K562 (cell line): ENCODE data around the gene NAT9. TPM values are rescaled to one million over a fixed set of nuclear protein-coding genes. Genes with fewer than 3 reads are reported as not detected.

Experiments
- ATAC-seq: fragments of 200-7000 bp; cut with Tn5 transposase; 3 replicates; pipeline ENCODE4 v1.9.1; 2020; ENCODE audit warnings: moderate library complexity
- BruUV-seq: library from RNA; stranded (reverse); fragments of 400-500 nt; replicated peaks from 2 replicates; lab custom pipeline; 2021; lab: Mats Ljungman, UMichigan
- CTCF ChIA-PET: fragments of 300-600 bp; formaldehyde crosslinking; extraction: SDS; loops from one replicate; lab custom pipeline; 2021; ENCODE audit warnings: low intra/inter-chr PET ratio; lab: Yijun Ruan, JAX
- POLR2A ChIA-PET: fragments of 300-600, 350-650 bp; sonication (Branson Sonifier 250); formaldehyde crosslinking; extraction: SDS; loops from one replicate; lab custom pipeline; 2021; ENCODE audit warnings: antibody characterized with exemption, inconsistent platforms; lab: Yijun Ruan, JAX
- DNase-seq, 4 experiments: peaks; one replicate each; pipeline versions ENCODE4 v3.0.0 to v3.0.0-alpha.2; 2011 to 2018; ENCODE audit warnings: low spot score in 3 of 4, mixed read lengths in 3 of 4; ENCODE audit errors: extremely low read depth in 1 of 4
- FAIRE-seq: peaks from 2 replicates; lab custom pipeline; 2011; peaks lifted over from hg19 to GRCh38; lab: Jason Lieb, UNC
- H2AFZ ChIP-seq: 2 replicates; pipeline ENCODE4 v1.6.0; 2011; ENCODE audit warnings: low read depth, low read length, control low read depth, inconsistent platforms
- H3K27ac ChIP-seq: fragments of 200-600 bp; 3 replicates; pipeline ENCODE4 v1.8.0; 2011; ENCODE audit warnings: low read depth, mild to moderate bottlenecking, control low read depth, inconsistent platforms, low read length, moderate library complexity, mixed read lengths; ENCODE audit errors: extremely low read depth
- H3K27me3 ChIP-seq, 2 experiments: fragments of 300-600 bp in 1 of 2; 2 replicates in 1 of 2; 3 replicates in 1 of 2; pipeline versions ENCODE4 v1.6.0 to v1.8.0; 2011; ENCODE audit warnings: inconsistent platforms in 2 of 2, low read length in 2 of 2, mild to moderate bottlenecking in 1 of 2, mixed read lengths in 1 of 2, moderate library complexity in 1 of 2; ENCODE audit not compliant: control insufficient read depth in 2 of 2, insufficient read depth in 2 of 2
- H3K36me3 ChIP-seq: fragments of 300-600 bp; 3 replicates; pipeline ENCODE4 v1.8.0; 2011; ENCODE audit warnings: mild to moderate bottlenecking, low read length, inconsistent platforms; ENCODE audit not compliant: control insufficient read depth, insufficient read depth
- H3K4me1 ChIP-seq, 2 experiments: fragments of 200-600 bp in 1 of 2; replicated peaks in 1 of 2; 2 replicates in 1 of 2; 3 replicates in 1 of 2; pipeline versions ENCODE4 v1.5.1 to v1.8.0; 2011; ENCODE audit warnings: inconsistent platforms in 2 of 2, low read length in 2 of 2, mild to moderate bottlenecking in 1 of 2, mixed read lengths in 1 of 2, moderate library complexity in 1 of 2; ENCODE audit not compliant: control insufficient read depth in 2 of 2, insufficient read depth in 2 of 2
- H3K4me2 ChIP-seq: 2 replicates; pipeline ENCODE4 v1.6.1; 2011; ENCODE audit warnings: low read length, control low read depth, inconsistent platforms, mixed read lengths; ENCODE audit not compliant: insufficient read depth
- H3K4me3 ChIP-seq: fragments of 200-600 bp; sonication (generic), shearing (Covaris generic); 2 replicates; pipeline ENCODE4 v1.5.1; 2016; ENCODE audit warnings: control low read depth, inconsistent platforms
- H3K79me2 ChIP-seq: fragments of 200-600 bp; 3 replicates; pipeline ENCODE4 v1.8.0; 2011; ENCODE audit warnings: low read length, inconsistent platforms; ENCODE audit not compliant: control insufficient read depth, insufficient read depth
- H3K9ac ChIP-seq, 2 experiments: 2 replicates each; pipeline versions ENCODE4 v1.6.0 to v1.6.1; 2011; ENCODE audit warnings: low read depth in 2 of 2, low read length in 2 of 2, control low read depth in 1 of 2, inconsistent platforms in 1 of 2, mild to moderate bottlenecking in 1 of 2, mixed read lengths in 1 of 2; ENCODE audit not compliant: insufficient read depth in 1 of 2
- H3K9me1 ChIP-seq: one replicate; pipeline ENCODE4 v1.6.0; 2011; ENCODE audit warnings: inconsistent platforms, mild to moderate bottlenecking, low read length, moderate library complexity; ENCODE audit not compliant: control insufficient read depth, insufficient read depth
- H3K9me3 ChIP-seq: replicated peaks from 2 replicates; pipeline ENCODE4 v1.5.1; 2011; ENCODE audit warnings: low read depth, low read length, inconsistent platforms; ENCODE audit not compliant: control insufficient read depth, insufficient read depth
- H4K20me1 ChIP-seq: replicated peaks from 2 replicates; pipeline ENCODE4 v1.6.1; 2011; ENCODE audit warnings: low read length, inconsistent platforms, mixed read lengths; ENCODE audit not compliant: control insufficient read depth, insufficient read depth
- E2F6 ChIP-seq, 2 experiments: IDR thresholded peaks; 2 replicates each; pipeline ENCODE4 v1.6.1; 2011; ENCODE audit warnings: borderline replicate concordance in 1 of 2, control low read depth in 1 of 2, low read depth in 1 of 2, low read length in 1 of 2, mild to moderate bottlenecking in 1 of 2, mixed read lengths in 1 of 2, moderate library complexity in 1 of 2; ENCODE audit not compliant: insufficient read depth in 1 of 2, insufficient read length in 1 of 2, poor library complexity in 1 of 2, severe bottlenecking in 1 of 2; ENCODE audit errors: extremely low read depth in 1 of 2
- HINFP ChIP-seq: fragments of 450-650 bp; conservative IDR thresholded peaks from 2 replicates; pipeline ENCODE4 v1.6.1; 2016; ENCODE audit warnings: missing genetic modification characterization, low read depth, mild to moderate bottlenecking, control low read depth, missing compliant biosample characterization
- HNRNPH1 ChIP-seq: fragments of 200-400 bp; formaldehyde crosslinking; optimal IDR thresholded peaks from 2 replicates; pipeline ENCODE3; 2017; ENCODE audit warnings: low read depth, mild to moderate bottlenecking, low read length, moderate library complexity
- IRF1 ChIP-seq: sonication (generic); formaldehyde crosslinking; IDR thresholded peaks from 2 replicates; pipeline ENCODE4 v1.8.0; 2022; ENCODE audit warnings: missing genetic modification reagents, mild to moderate bottlenecking, borderline replicate concordance
- MEF2D ChIP-seq: conservative IDR thresholded peaks from 2 replicates; pipeline ENCODE4 v1.6.1; 2016; ENCODE audit warnings: low read depth, missing genetic modification characterization, missing compliant biosample characterization
- MXD1 ChIP-seq: fragments of 250-450 bp; sonication (Bioruptor Pico); IDR thresholded peaks from 2 replicates; pipeline ENCODE4 v1.8.0; 2021; ENCODE audit warnings: borderline replicate concordance, mild to moderate bottlenecking, moderate library complexity; ENCODE audit not compliant: poor library complexity, severe bottlenecking
- NUFIP1 ChIP-seq: fragments of 450-650 bp; IDR thresholded peaks from 2 replicates; pipeline ENCODE4 v1.6.1; 2018; ENCODE audit not compliant: partially characterized antibody
- PCBP2 ChIP-seq: fragments of 200-400 bp; formaldehyde crosslinking; IDR thresholded peaks from 2 replicates; pipeline ENCODE4 v1.6.1; 2018; ENCODE audit warnings: low read length, low read depth, mild to moderate bottlenecking, moderate library complexity; ENCODE audit not compliant: poor library complexity, severe bottlenecking
- ZNF79 ChIP-seq: fragments of 250-450 bp; sonication (Bioruptor Pico); IDR thresholded peaks from 2 replicates; pipeline ENCODE4 v1.4.0; 2020; ENCODE audit warnings: low read depth, mild to moderate bottlenecking, moderate library complexity
- WGBS: fragments of 100-300 bp; shearing (Covaris generic); methylation state at CpG from one replicate; pipeline ENCODE4 v1.1.6; 2016; ENCODE audit warnings: low coverage, mixed read lengths; ENCODE audit not compliant: insufficient coverage; ENCODE audit errors: missing lambda C conversion rate; 5-methylcytosine and 5-hydroxymethylcytosine counted together
- in situ Hi-C: fragments of 300-500 bp; cut with MboI; formaldehyde crosslinking; loops from 4 replicates; pipeline ENCODE4 v1.15.0; 2018; ENCODE audit warnings: inconsistent platforms, mixed read lengths
- intact Hi-C: fragments of 100-400 bp; cut with micrococcal nuclease; formaldehyde crosslinking; loops from 2 replicates; pipeline ENCODE4 v1.14.2; 2022
- polyA plus RNA-seq, 8 experiments: library from polyadenylated mRNA; depleted of rRNA in 4 of 8; stranded (reverse) in 5 of 8; unstranded in 3 of 8; fragments of >200 nt; fragmentation: Nextera tagmentation in 2 of 8; fragmentation: Illumina TruSeq in 1 of 8; extraction: Ambion mirVana in 2 of 8; extraction: Trizol in 1 of 8; gene quantifications; 2 replicates each; pipeline versions ENCODE4 v1.2.1 to v1.2.3, GENCODE V29; 2011 to 2014; ENCODE audit warnings: inconsistent platforms in 1 of 8, missing spikeins in 1 of 8
- total RNA-seq, 7 experiments: library from RNA; depleted of rRNA in 6 of 7; stranded (reverse); fragments of >200 nt in 6 of 7; fragmentation: Illumina TruSeq in 2 of 7; extraction: Trizol in 2 of 7; gene quantifications; 2 replicates each; pipeline versions ENCODE4 v1.2.1 to v1.2.3, GENCODE V29; 2011 to 2021; ENCODE audit warnings: low replicate concordance in 1 of 7

The NAT9 gene
- total and polyA plus RNA-seq, 9 of the 15 experiments (the other 6 are each of a cell fraction or from before 2014, with no cell fraction given) = 4.2 to 63.6 (median 40.8) TPM

GRCh38 chr17:74759243-74759801 is 16.8 kb downstream of the NAT9 start:
- ChIA-PET POLR2A (interaction anchor here (0.8 to 2.7 kb wide), 4 partner anchors 9 to 18 kb away, joined by 3 to 22 read pairs (median 3); no protein-coding TSS in a partner anchor), CTCF (no interaction called here)
- Histone ChIP-seq H3K4me1 (peaks cover 37 to 76% of the 10 kb centered on the region in 2 experiments), H3K27me3 (no peaks in the 10 kb centered on the region), H3K4me2 (0 out of 2 replicates have a peak overlapping the region, but pooled peaks have one; percentile 41), H3K79me2 (peaks cover 64% of the 10 kb centered on the region), H3K9me1 (peaks cover 27% of the 10 kb centered on the region), H3K4me3 (no peak overlapping the region), H3K9me3 (no peaks in the 10 kb centered on the region), H4K20me1 (peaks cover 31% of the 10 kb centered on the region; the same call in 1 of the 2 replicates), H3K27ac (peak overlapping the region; percentile 61; the same call in 2 of the 3 replicates), H3K9ac (peak overlapping the region in 1 of 2 experiments; percentile 87; a peak in 2 of 4 replicates), H2AFZ (no peak overlapping the region), H3K36me3 (peaks cover 12% of the 10 kb centered on the region; the same call in 2 of the 3 replicates)
- DNase-seq = no peak
- no TSS peak for BruUV-seq
- in situ Hi-C loops = no loop called here
- 86% methylated on average over 9 of the region's 9 CpGs for WGBS
- intact Hi-C loops = no loop called here
- no peak for ATAC-seq
- no peak for FAIRE-seq
- no peak for TF ChIP-seq E2F6 (IDR thresholded peaks at IDR 0.05; ENCODE audit: borderline replicate concordance in 1 of 2, extremely low read depth in 1 of 2, insufficient read depth in 1 of 2, insufficient read length in 1 of 2, low read depth in 1 of 2, low read length in 1 of 2, poor library complexity in 1 of 2, severe bottlenecking in 1 of 2)
- TF ChIP-seq HINFP (tag) = peak; percentile 81
- TF ChIP-seq PCBP2 = no peak
- no peak for TF ChIP-seq MEF2D (tag)
- no peak for TF ChIP-seq ZNF79 (CRISPR knock-in tag)
- no peak for TF ChIP-seq NUFIP1
- TF ChIP-seq IRF1 (CRISPR knock-in tag) = no peak
- no peak for TF ChIP-seq HNRNPH1
- TF ChIP-seq MXD1 (CRISPR knock-in tag) = no peak
